Upper lobe of left lung (tissue), 4 donors: Measurements from ENCODE around the gene SLC2A4RG.

Source experiments
- POLR2A ChIP-seq, 4 donors: fragments of 450-650 bp; IDR thresholded peaks; one replicate each; pipeline ENCODE4 v1.5.1; 2016 to 2017; ENCODE audit warnings: antibody characterized with exemption in 4 of 4, mild to moderate bottlenecking in 2 of 4
- POLR2AphosphoS5 ChIP-seq, 2 donors: sonication (generic); formaldehyde crosslinking; IDR thresholded peaks; one replicate each; pipeline ENCODE4 v1.5.1; 2017; ENCODE audit warnings: antibody characterized with exemption in 2 of 2
- TF ChIP-seq, protein P1 (sequence below), 6 experiments: fragments of 450-650 bp in 4 of 6; fragments of 200-600 bp in 2 of 6; sonication (generic) in 2 of 6; IDR thresholded peaks; one replicate each; pipeline ENCODE4 v1.5.1; 2016 to 2019; ENCODE audit warnings: antibody characterized with exemption in 6 of 6

DNA sequence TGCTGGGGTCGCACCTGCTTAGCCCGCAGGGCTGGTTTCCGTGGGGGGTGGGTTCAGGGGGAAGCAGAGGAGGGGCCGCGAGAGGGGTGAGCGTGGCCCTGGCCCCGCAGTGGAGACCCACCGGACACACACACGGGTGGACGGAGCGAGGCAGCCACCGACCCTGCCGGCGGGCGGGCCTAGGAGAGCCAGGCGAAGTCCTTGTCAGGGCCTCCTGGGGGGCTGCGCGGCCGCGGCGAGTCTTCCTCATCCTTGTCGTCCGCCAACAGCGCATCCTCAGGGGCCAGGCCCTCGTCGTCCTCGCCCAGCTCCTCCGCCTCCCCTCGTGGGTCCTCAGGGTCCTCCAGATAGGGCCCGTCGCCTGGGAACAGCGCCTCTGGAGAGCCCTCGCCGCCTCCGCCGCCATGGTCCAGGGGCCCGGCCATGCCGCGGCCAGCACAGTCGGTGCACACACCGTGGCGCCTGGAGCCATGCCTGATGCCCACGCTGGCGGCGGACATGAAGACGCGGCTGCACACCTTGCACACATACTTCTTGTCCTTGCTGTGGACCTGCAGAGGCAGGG is 7.3 kb downstream of the SLC2A4RG start:
- no peak for TF ChIP-seq POLR2A (IDR thresholded peaks at IDR 0.05)
- TF ChIP-seq, protein P1, sequence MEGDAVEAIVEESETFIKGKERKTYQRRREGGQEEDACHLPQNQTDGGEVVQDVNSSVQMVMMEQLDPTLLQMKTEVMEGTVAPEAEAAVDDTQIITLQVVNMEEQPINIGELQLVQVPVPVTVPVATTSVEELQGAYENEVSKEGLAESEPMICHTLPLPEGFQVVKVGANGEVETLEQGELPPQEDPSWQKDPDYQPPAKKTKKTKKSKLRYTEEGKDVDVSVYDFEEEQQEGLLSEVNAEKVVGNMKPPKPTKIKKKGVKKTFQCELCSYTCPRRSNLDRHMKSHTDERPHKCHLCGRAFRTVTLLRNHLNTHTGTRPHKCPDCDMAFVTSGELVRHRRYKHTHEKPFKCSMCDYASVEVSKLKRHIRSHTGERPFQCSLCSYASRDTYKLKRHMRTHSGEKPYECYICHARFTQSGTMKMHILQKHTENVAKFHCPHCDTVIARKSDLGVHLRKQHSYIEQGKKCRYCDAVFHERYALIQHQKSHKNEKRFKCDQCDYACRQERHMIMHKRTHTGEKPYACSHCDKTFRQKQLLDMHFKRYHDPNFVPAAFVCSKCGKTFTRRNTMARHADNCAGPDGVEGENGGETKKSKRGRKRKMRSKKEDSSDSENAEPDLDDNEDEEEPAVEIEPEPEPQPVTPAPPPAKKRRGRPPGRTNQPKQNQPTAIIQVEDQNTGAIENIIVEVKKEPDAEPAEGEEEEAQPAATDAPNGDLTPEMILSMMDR (IDR thresholded peaks at IDR 0.05), result no peak
- TF ChIP-seq POLR2AphosphoS5 (IDR thresholded peaks at IDR 0.05), result no peak
